MCF 10A (cell line): ENCODE data around the gene WDFY3. TPM values are rescaled to one million over a fixed set of nuclear protein-coding genes. Genes with fewer than 3 reads are reported as not detected.
A peak's percentile ranks its signal among the peaks of the same experiment; 100 is the strongest.
"Not testable (repeated sequence)": the region's sequence is repeated elsewhere in the genome, so short reads cannot be mapped to it uniquely, and the experiment has no call there.

Source experiments
- BruUV-seq: library from RNA; stranded (reverse); fragments of 400-500 nt; replicated peaks from 2 replicates; lab custom pipeline; 2021; lab: Mats Ljungman, UMichigan
- CTCF ChIA-PET: fragments of 300-600 bp; sonication (Branson Sonifier 250); formaldehyde crosslinking; extraction: SDS; loops from one replicate; lab custom pipeline; 2021; ENCODE audit warnings: antibody characterized with exemption, inconsistent platforms; lab: Yijun Ruan, JAX
- POLR2A ChIA-PET: fragments of 300-600, 350-650 bp; sonication (Branson Sonifier 250); formaldehyde crosslinking; extraction: SDS; loops from one replicate; lab custom pipeline; 2020; ENCODE audit warnings: antibody characterized with exemption, inconsistent platforms; lab: Yijun Ruan, JAX
- DNase-seq: peaks from one replicate; pipeline ENCODE4 v3.0.0-alpha.2; 2018; ENCODE audit not compliant: unreplicated experiment
- H3K27ac Mint-ChIP-seq: one replicate; pipeline ENCODE4 v1.8.0; 2022; ENCODE audit warnings: mild to moderate bottlenecking, low read depth, mixed read lengths; ENCODE audit not compliant: unreplicated experiment
- H3K27me3 Mint-ChIP-seq: one replicate; pipeline ENCODE4 v1.8.0; 2022; ENCODE audit warnings: mixed read lengths; ENCODE audit not compliant: insufficient read depth, unreplicated experiment
- H3K36me3 Mint-ChIP-seq: one replicate; pipeline ENCODE4 v1.8.0; 2022; ENCODE audit warnings: mild to moderate bottlenecking, moderate library complexity, mixed read lengths; ENCODE audit not compliant: insufficient read depth, unreplicated experiment
- H3K4me1 Mint-ChIP-seq: one replicate; pipeline ENCODE4 v1.8.0; 2022; ENCODE audit warnings: mixed read lengths; ENCODE audit not compliant: insufficient read depth, unreplicated experiment
- H3K4me3 Mint-ChIP-seq: one replicate; pipeline ENCODE4 v1.8.0; 2022; ENCODE audit warnings: mild to moderate bottlenecking, moderate library complexity, mixed read lengths; ENCODE audit not compliant: unreplicated experiment
- H3K9me3 Mint-ChIP-seq: one replicate; pipeline ENCODE4 v1.8.0; 2022; ENCODE audit warnings: mixed read lengths; ENCODE audit not compliant: unreplicated experiment
- CTCF ChIP-seq: fragments of 200-600 bp; IDR thresholded peaks from one replicate; pipeline ENCODE4 v1.8.0; 2022; ENCODE audit warnings: antibody characterized with exemption, mild to moderate bottlenecking; ENCODE audit not compliant: unreplicated experiment
- intact Hi-C: fragments of 100-400 bp; cut with micrococcal nuclease; formaldehyde crosslinking; loops from 2 replicates; pipeline ENCODE4 v1.14.1; 2022
- total RNA-seq: library from RNA; stranded (reverse); gene quantifications from 2 replicates; pipeline ENCODE4 v1.2.3, GENCODE V29; 2022

The WDFY3 gene
- total RNA-seq, 1 experiment from 2014 or later, result 90.7 TPM

GRCh38 chr4:84666439-84666838, 300.1 kb downstream of the WDFY3 start:
- Mint-ChIP-seq H3K4me3 (no peak overlapping the region), H3K36me3 (peaks cover 25% of the 10 kb centered on the region), H3K4me1 (no peaks in the 10 kb centered on the region), H3K27me3 (no peaks in the 10 kb centered on the region), H3K27ac (no peak overlapping the region), H3K9me3 (no peaks in the 10 kb centered on the region)
- intact Hi-C loops, result no loop called here
- ChIA-PET POLR2A (interaction anchor here (0.6 kb wide), 1 partner anchor 14 kb away, joined by 3 read pairs; no protein-coding TSS in a partner anchor), CTCF (interaction anchor here (0.7 to 1.1 kb wide), 2 partner anchors 83 to 896 kb away, joined by 3 to 4 read pairs; no protein-coding TSS in a partner anchor)
- no peak for TF ChIP-seq CTCF
- no TSS peak for BruUV-seq
- no peak for DNase-seq

- H3K27me3 Mint-ChIP-seq, H3K27ac Mint-ChIP-seq, intact Hi-C loops, BruUV-seq, H3K4me1 Mint-ChIP-seq, H3K9me3 Mint-ChIP-seq, CTCF ChIA-PET, DNase-seq, POLR2A ChIA-PET, H3K4me3 Mint-ChIP-seq: not testable (repeated sequence)
- peaks cover 13% of the 10 kb centered on the region for H3K36me3 Mint-ChIP-seq
Observed at GRCh38 chr4:84664767-84665166, 301.7 kb downstream of the WDFY3 start.

GRCh38 chr4:84661191-84661939, 305.1 kb downstream of the WDFY3 start:
- BruUV-seq, result no TSS peak
- no peak for DNase-seq
- Mint-ChIP-seq H3K4me3 (no peak overlapping the region), H3K4me1 (no peaks in the 10 kb centered on the region), H3K9me3 (peaks cover 15% of the 10 kb centered on the region), H3K27me3 (no peaks in the 10 kb centered on the region), H3K36me3 (peaks cover 11% of the 10 kb centered on the region), H3K27ac (no peak overlapping the region)
- ChIA-PET CTCF (interaction anchor here (0.6 to 0.7 kb wide), 2 partner anchors 24 to 1107 kb away, joined by 3 read pairs; no protein-coding TSS in a partner anchor), POLR2A (interaction anchor here (0.7 kb wide), 2 partner anchors 14 to 752 kb away, joined by 3 to 4 read pairs; no protein-coding TSS in a partner anchor)
- intact Hi-C loops, result no loop called here
- no peak for TF ChIP-seq CTCF

- Mint-ChIP-seq H3K27me3 (no peaks in the 10 kb centered on the region), H3K4me3 (no peak overlapping the region), H3K27ac (peak overlapping the region; percentile 50), H3K36me3 (peaks cover 11% of the 10 kb centered on the region), H3K9me3 (peaks cover 15% of the 10 kb centered on the region), H3K4me1 (no peaks in the 10 kb centered on the region)
- ChIA-PET POLR2A (interaction anchor here (0.7 kb wide), 1 partner anchor 13 kb away, joined by 4 read pairs; no protein-coding TSS in a partner anchor), CTCF (no interaction called here)
- intact Hi-C loops, result no loop called here
- TF ChIP-seq CTCF, result no peak
- DNase-seq, result no peak
- BruUV-seq, result no TSS peak
Observed at GRCh38 chr4:84660606-84661005, 305.9 kb downstream of the WDFY3 start.
